HG03066 (cell line): ENCODE results near the gene SLAMF8.

Experiments
- ATAC-seq: cut with Tn5 transposase; IDR thresholded peaks from one replicate; pipeline ENCODE4 v1.9.1; 2021; ENCODE audit warnings: low read depth; ENCODE audit not compliant: unreplicated experiment

The SLAMF8 gene

DNA sequence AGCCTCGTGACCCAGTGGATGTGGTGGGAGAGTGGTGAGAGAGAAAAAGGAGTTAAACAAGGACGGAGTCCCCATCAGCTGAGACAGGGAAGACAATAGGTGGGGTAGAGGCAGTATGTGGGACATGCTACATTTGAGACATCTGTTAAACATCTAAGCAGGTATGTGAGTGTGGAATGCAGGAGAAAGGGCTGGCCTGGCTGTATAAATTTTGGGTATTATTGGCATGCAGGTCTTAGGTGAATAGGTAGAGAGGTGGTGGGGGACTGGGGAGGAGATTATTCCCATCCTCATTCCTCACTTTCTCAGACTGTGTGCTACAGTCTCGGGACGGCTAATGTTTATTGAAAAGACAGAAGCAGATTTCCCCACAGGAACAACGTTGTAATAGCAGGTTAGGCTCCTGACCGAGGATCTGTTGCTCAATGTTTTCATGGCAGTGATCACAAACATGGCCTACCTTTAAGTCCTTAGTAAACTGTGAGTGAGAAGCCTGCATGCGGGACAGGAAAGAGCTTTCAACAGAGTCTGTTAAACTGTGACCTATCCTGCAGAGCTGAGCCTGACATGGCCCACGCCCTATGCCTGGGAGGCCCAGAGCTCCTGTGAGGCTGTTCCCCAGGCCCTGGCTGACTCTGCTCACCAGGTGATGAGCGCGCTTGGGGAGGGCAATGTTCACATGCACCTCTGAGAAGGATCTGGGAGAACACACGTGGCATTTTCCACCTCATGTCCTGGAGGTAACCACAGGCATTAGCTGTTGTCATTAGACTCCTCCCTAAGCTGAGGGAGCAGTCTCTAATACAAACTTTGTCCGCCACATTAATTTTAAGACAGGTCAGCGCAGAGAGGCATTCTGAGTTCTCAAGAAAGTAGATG is 19.3 kb downstream of the SLAMF8 start:
- ATAC-seq = no peak

DNA sequence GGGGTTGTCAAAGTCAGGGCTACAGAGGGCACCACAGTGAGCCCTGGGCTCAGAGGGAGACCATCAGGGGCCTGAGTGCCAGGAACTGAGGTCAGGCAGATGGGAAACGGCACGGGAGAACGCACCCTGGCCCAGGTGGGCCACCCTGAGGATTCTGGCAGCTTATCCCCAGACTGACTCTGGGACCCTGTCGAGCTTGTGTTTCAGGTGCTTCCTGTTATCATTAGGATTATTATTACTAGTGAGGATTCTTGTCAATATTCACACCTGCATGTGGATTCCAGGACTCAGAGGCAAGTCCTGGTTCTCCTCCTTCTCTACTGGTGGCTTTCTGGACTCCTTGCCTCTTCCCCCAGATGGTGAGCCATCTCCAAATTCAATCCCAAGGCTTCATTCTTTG is 20.6 kb downstream of the SLAMF8 start:
- no peak for ATAC-seq

DNA sequence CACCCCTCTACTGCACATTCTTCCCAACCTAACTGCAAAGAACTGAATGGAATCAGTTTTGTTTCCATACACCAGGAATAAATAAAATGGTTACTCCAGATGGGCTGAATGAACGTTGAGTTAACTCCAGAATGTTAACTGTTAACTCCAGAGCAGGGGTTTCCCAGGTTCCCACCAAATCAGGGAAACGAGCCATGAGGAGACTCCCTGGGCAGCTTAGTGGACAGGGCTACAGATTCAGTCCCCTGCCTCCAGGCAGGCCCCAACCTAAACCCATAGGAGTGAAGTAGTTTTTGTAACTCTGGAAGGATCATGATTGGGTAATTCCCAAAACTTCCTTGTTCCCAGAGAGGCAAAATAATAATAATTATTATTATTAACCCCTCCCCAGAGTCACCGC is 21.7 kb downstream of the SLAMF8 start:
- no peak for ATAC-seq

DNA sequence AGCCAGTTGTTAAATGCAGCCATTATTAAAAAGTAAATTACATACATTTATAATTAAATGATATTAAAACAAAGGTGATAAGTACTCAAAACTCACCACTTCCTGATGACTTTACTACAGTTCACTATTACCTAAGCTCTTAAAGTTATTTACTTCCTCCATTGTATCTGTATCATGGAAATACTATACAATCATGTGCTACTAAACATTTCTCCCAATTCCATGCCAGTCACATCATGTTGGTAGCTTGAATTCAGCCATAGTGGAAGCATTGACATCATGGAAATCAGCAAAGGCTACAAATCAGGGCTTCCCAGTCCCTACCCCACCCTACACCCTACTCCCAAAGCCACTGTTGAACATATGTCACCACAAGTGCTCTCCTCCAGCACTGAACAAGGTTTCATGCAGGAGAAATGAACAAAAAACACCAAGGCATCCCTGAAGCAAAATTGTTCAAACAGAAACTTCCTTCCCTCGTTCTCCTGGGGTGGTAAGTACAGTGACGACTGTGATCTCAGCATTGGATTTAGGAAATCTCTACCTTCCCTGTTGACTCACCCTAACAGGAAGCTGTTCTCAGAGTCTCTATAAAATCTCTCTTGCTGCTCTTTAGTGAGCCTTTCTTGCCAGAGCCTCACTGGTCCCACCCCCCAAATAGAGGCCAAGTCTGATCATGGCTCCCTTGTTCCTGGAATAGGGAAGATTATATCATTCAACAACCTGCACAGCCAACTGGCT is 23.1 kb downstream of the SLAMF8 start:
- ATAC-seq = no peak

DNA sequence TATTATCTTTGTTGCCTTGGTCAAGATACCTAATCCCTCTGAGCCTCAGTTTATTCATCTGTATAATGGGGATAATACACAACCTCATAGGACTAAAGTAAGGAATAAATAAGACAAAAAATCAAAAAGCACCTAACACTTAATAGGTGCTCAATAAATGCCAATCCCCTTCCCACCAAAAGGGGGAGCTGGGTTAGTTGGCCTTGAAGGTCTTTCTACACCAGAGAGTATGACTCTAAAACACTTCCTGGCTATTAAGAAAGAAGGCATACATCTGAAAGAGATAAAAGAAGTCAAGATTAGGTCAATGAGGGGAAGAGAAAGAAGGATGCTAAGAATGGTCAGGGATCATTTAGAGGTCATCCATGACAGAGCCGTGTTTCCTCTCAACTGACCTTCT is 24.7 kb downstream of the SLAMF8 start:
- ATAC-seq = no peak

DNA sequence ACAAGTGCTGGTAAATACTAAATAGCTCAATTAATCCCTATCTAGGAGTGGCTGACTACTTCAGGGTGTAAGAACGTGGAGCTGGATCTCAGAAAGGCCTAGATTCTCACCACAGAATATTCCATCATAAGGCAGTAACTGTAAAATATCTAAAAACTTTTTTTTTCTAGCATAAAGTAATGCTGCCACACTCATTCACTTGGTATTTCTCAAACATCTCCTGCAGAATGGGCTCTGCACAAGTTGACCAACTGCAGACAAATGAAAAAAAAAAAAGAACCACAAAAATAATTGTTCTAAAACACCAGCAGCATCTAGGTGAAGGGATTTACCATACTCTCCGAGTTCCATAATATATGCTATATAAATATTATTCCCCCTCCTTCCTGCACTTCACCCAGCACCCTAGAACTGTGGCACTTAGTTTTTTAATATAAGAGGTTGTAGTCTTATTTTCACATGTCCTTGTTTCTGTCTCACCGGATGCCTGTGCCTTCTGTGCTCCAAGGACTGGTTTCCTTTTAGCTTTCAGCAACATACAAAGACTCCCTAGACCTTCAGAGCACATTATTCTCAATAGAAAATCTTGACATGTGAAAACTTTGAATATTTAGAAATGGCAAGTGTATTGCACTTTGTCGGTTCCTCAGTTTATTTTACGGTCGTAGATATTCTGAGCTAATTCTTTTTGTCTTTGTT is 26.9 kb downstream of the SLAMF8 start:
- no peak for ATAC-seq

DNA sequence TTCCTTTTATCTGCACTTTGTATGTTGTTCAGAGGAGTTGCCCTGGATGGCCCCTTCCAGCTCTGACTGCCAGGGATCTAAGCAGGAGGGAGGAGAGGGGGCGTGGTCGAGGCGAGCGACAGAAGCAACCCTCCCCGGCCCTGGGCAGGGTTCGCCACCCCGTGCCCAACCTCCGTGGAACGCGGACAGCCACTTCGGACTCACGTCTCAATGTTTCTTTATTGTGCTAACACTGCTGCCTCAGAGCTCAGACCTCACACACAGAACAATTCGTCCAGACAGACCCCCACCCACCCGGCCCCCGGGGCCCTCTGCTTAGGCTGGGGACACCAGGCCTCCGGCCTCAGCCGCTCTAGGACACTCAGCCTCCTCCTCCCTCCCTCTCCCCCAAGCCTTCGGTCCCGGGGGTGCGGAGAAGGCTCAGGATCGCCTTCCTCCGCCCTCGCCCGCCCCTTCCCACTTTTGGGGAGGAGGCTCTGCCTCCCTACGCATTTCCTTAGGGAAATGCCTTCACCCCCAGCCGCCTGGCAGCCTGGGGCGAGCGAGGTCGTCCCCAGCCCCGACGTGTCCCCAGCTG is 27.5 kb downstream of the SLAMF8 start:
- ATAC-seq = no peak

DNA sequence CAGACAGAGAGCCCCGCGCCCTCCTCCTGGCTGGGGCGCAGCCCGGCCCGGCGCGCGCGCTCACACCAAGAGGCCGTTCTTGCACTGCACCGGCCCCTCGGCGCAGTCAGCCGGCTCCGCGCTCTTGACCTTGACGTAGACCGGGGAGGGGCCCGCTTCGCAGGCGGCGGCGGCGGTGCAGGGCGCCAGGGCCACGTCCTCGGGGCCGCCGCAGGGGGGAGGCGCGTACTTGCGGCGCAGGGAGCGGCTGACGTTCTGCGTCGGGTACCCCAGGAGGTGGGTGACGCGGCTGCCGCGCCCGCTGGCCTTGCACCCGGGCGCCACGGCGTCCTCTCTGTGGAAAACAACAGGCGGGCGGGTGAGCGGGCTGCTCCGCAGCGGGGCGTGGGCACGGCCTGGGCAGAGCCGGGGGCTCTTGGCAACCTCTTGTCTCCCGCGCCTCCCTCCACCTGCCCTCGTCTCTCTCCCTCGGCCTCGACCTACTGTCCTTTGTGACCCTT is 28.1 kb downstream of the SLAMF8 start:
- ATAC-seq = peak; percentile 78

DNA sequence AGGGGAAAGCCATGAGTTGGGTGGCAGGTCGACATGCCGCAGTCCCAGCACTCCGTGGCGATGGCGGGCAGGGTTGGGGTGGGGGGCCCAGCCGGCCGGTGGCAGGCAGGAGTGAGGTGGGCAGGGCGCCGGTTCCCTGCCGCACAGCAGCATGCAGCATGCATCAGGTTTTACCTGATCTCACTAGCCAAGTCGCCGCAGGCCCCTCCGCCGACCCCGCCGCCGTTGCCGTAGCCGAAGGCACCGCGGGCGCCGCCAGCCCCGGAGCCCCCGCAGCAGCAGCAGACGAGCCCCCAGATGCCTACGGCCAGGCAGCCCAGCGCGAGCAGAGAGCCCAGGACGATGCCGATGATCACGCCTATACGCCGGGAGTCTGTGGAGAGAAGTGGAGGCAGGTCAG is 29.0 kb downstream of the SLAMF8 start:
- ATAC-seq = no peak

DNA sequence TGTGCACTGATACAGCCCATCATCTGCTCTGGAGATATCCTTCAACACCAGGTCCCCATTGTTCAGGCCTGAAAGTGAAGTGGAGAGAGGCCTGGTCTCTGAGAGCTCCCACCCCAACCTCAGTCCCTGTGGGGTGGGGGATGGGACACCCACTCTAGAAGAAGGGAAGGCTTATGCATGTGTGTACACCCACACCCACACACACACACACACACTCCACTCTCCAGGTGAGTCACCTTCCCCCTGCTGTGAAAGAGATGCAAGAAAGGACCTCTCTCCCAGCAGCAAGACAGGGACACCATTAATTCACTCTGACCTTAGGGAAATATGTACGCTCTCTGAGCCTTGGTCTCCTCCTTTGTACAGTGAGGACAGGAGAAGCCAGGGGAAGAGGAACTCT is 29.9 kb downstream of the SLAMF8 start:
- ATAC-seq = no peak

DNA sequence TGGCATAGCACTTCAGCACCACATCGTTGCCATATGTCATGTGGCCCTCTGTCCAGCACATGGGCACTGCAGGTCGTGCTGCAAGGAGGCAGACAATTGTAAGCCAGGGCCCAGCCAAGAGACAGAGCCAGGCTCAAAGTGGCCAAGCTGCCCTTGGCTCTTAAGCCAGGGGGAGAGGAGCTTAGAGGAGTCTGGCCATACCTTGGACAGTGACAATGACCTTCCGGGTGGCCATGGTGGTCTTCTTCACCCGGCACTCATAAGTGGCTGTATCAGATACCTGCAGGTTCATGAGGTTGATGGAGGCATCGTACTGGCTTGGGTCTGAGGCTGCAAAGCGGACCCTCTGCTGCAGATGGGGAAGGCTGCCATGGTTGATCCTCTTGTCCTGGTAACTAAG is 31.2 kb downstream of the SLAMF8 start:
- ATAC-seq = no peak

DNA sequence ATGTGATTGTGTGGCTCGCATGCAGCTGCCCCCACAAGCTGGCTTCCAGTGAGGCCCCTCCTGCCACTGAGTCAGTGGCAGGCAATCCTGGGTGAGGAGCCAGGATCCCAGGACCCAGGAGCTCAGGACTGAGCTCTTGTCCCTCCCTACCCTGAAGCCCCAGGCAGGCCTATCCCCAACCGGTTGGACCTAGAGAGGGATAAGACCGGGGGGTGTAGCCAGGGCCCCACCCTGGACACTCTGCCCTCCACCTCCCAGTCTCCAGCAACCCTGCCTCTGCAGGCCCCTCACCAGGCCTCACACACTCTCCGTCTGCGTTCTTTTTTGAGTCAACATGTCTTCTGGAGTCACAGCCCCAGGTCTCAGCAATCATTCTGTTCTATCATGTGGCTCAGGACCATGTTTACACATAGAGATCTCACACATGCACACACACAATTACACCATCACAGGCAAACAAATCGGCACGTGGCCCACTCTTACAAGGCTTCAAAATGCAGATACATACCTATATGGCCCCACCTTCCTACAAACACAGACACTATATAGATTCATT is 33.2 kb downstream of the SLAMF8 start:
- ATAC-seq = no peak

DNA sequence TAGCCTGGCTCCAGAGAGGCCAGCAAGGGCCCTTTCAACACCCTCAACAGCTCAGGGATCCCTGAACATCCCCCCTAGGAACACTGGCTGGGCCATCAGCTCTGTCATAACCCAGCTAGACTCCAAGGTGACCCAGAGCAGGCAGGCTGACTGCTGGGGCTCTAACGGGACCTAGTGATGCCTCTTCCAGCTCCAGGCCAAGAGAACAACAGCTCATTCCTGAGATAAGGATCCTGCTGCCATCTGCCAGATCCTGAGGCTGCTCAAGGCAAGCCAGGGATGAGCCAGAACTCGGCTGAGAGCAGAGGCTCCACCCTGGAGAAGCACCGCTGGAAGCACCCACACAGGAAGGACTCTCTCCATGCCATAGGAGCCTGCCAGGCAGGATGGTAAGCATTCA is 33.8 kb downstream of the SLAMF8 start:
- no peak for ATAC-seq

DNA sequence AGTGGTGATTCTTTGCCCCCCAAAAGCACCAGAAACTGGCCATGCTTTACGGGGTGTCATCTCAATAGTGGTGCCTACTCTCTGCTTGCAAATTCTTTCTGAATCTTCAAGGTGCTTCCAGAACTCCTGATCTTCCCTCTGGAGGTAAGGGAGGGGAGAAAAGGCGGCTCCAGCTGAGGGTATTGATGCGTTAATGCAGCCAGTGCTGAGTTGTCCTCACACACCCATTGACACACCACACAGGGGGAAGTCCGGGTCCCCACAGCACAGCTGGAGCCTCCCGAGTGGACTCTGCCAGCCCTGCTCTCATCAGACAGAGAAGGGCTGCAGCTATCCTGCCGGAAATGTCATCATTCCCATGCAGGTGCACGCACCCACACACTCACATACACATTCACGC is 34.5 kb downstream of the SLAMF8 start:
- no peak for ATAC-seq

DNA sequence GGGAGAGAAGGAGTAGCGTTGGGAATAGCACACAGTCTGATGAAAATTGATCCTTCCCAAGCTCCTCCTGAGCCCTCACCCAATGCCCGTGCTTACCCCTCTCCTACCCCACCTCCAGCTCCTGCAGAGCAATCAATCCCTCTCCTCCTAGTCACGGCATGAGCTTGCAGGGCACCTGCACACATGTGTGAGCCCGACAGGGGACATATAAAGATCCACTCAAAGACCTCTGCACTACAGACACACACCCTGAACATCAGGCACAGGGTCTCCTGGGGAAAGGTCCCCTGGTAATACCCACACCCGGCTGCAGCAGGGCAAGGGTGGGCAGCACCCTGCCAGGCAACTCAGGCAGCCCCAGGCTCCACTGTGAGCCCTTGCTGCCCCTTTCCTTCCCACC is 35.4 kb downstream of the SLAMF8 start:
- ATAC-seq = no peak

DNA sequence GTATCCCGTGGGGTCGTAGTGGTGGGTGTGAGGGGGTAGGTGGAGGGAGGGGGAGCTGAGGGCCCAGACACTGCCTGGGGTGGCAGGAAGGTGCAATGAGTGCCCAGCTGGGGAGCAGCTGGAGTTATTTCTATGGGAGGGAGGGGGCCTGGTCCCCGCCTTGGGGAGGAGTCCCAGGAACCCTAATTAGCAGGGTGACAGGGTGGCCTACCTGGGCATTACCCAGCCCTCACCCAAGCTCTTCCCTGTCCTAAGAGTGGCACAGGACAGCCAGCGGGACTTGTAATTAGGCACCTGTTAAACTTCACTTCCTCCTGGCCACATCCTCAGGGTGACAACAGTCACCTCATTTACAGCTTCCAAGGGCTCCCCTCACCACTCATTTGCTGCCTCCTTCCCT is 35.9 kb downstream of the SLAMF8 start, which contains the start of gene VSIG8:
VSIG8 (minus strand) TSS at position 101 of the 400 bp plus-strand sequence. CDS start 136 bp downstream, outside the sequence.
- no peak for ATAC-seq

DNA sequence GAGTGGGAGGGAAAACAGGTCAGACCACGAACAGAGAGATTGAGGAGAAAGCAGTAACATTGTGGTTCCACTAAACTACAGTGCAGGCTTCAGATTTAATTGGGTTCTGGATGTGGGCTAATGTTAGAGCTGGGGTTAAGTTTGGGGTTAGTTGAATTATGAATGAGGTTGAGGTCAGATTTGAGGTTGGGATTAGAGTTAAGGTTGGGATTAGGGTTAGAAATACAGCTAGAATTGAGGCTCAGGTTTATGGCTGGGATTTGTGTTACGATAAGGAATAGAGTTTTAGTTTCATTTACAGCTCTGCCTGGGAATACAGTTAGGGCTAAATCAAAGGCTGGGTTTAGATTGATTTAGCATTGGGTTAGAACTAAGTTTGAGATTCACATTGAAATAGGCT is 37.6 kb downstream of the SLAMF8 start:
- ATAC-seq = no peak

DNA sequence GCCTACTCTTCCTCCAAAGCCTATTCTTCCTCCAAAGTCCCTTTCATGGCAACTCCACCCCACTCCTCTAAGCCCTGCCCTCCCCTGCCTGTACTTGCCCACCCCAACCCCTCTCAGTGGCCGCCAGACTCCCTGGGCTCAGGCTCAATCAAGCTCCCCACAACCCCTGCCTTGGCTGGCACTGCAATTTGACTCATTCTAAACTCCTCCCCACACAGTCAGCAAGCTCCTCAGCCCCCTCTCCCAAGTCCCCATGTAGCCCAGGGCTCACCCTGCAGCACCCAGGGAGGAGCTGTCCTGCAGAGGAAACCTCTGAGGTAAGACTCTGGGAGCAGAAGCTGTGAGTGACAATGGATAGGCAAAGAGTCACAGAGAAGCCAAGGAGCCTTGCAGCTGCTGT is 39.4 kb downstream of the SLAMF8 start:
- no peak for ATAC-seq

DNA sequence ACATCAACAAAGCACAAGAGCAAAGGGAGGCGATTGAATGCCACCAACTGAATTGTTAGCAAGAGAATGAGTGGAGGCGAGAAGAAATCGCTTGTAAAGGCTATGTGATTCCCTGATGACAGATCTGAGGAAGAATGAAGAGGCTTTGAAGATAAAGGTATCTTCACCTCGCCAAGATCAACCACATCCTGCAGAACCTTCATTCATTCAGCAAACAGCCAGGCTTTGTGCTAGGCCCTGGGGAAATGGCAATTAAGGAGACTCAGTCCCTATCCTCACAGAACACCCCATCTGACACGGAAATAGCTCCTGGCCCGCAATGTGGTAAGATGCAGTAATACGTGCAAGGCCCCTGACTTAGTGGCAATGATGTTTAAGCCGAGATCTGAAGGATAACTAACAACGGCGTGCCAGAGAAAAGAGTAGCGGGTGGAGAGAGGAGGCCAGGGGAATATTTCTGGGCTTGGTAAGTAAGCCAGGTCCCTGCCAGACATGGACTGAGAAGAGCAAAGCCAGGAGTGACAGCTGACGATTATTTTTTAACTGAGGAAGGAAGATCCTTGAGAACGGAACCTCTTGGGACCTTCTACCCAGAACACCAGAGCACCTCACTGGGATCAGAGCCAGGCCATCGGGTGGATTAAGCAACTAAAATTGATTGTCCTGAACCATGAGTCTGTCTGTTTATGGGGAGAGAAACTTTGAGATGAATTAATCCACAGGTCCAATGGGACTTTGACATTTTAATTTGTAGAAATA is 40.4 kb downstream of the SLAMF8 start:
- ATAC-seq = no peak

DNA sequence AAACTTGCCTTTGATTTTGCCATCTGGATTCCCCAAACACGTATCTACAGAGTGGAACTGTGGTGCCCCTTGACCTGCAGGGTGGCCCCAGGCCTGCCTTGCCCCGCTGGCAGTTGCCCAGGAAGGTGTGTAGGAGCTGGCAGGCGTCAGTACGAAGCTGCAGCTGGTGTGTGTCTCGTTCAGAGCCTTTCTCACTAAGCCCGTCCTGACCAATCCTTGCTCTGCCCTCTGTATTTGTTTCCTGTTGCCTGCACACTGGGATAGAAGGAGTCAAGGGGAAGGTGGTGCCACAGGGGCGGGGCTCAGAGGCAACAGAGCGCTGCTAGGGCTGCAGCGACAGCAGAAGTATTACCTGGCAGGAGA is 41.0 kb downstream of the SLAMF8 start:
- no peak for ATAC-seq
